T47D (cell line): ENCODE results near the gene IGFN1.
A peak's percentile ranks its signal among the peaks of the same experiment; 100 is the strongest.
"Not testable (repeated sequence)": the region's sequence is repeated elsewhere in the genome, so short reads cannot be mapped to it uniquely, and the experiment has no call there.

Source experiments
- DNase-seq, 2 experiments: peaks; one replicate each; pipeline versions ENCODE4 v3.0.0 to v3.0.0-alpha.2; 2011 to 2012; ENCODE audit warnings: low read depth in 1 of 2, low spot score in 1 of 2
- JUND ChIP-seq: IDR thresholded peaks from 2 replicates; pipeline ENCODE4 v1.6.1; 2012; ENCODE audit warnings: low read depth
- in situ Hi-C: cut with HindIII; loops from 2 replicates; pipeline ENCODE4 v1.10.0; 2016; ENCODE audit warnings: low sequenced_read_pairs, low pct_unique_long_range_greater_than_20kb

IGFN1 gene

GRCh38 chr1:201149400-201149799, 41.2 kb upstream of the IGFN1 start:
- in situ Hi-C loops = no loop called here
- peak; percentile 78 to 82 for DNase-seq

GRCh38 chr1:201153474-201154388, 36.9 kb upstream of the IGFN1 start:
- in situ Hi-C loops = no loop called here
- DNase-seq = no peak
- no peak for TF ChIP-seq JUND

More at GRCh38 chr1:201149400-201149799, 41.2 kb upstream of the IGFN1 start:
- no peak for TF ChIP-seq JUND

GRCh38 chr1:201154389-201155165, 36.0 kb upstream of the IGFN1 start, which contains the start of gene TMEM9:
TMEM9 (minus strand) TSS chr1:201154474; CDS start chr1:201153923, 551 bp downstream.
- peak; percentile 97 to 98 for DNase-seq
- in situ Hi-C loops = no loop called here
- TF ChIP-seq JUND = no peak

GRCh38 chr1:201155354-201155753, 35.3 kb upstream of the IGFN1 start:
- no peak for DNase-seq
- in situ Hi-C loops = no loop called here
- no peak for TF ChIP-seq JUND

GRCh38 chr1:201156346-201156745, 34.3 kb upstream of the IGFN1 start:
- no peak for DNase-seq
- TF ChIP-seq JUND = no peak
- in situ Hi-C loops = no loop called here

GRCh38 chr1:201156819-201157218, 33.8 kb upstream of the IGFN1 start:
- in situ Hi-C loops = no loop called here

GRCh38 chr1:201157949-201158348, 32.7 kb upstream of the IGFN1 start:
- no peak for DNase-seq
- in situ Hi-C loops = no loop called here
- TF ChIP-seq JUND = no peak

More at GRCh38 chr1:201156819-201157218, 33.8 kb upstream of the IGFN1 start:
- TF ChIP-seq JUND = no peak
- no peak for DNase-seq

GRCh38 chr1:201163036-201163435, 27.6 kb upstream of the IGFN1 start:
- DNase-seq, in situ Hi-C loops: not testable (repeated sequence)

GRCh38 chr1:201163707-201164106, 26.9 kb upstream of the IGFN1 start:
- in situ Hi-C loops = no loop called here
- no peak for TF ChIP-seq JUND
- DNase-seq = no peak

GRCh38 chr1:201164645-201165044, 26.0 kb upstream of the IGFN1 start:
- no peak for TF ChIP-seq JUND
- no peak for DNase-seq
- in situ Hi-C loops = no loop called here

GRCh38 chr1:201167041-201167991, 23.3 kb upstream of the IGFN1 start:
- in situ Hi-C loops = no loop called here
- TF ChIP-seq JUND = no peak
- DNase-seq = peak in 1 of 2 experiments; percentile 63

- no peak for TF ChIP-seq JUND
- in situ Hi-C loops = no loop called here
- DNase-seq = no peak
Measured at GRCh38 chr1:201169203-201169602, 21.4 kb upstream of the IGFN1 start.
